BE2C (cell line): ENCODE data around the gene EFHD1.
"Not testable (repeated sequence)": the region's sequence is repeated elsewhere in the genome, so short reads cannot be mapped to it uniquely, and the experiment has no call there.

Source experiments
- DNase-seq: peaks from one replicate; pipeline ENCODE4 v3.0.0-alpha.2; 2020
- H3K27me3 ChIP-seq: fragments of 250-450 bp; sonication (Bioruptor Pico); 2 replicates; pipeline ENCODE4 v1.5.1; 2020; ENCODE audit warnings: mild to moderate bottlenecking
- H3K36me3 ChIP-seq: fragments of 250-450 bp; sonication (Bioruptor Pico); 2 replicates; pipeline ENCODE4 v1.5.1; 2020; ENCODE audit warnings: mild to moderate bottlenecking
- H3K4me1 ChIP-seq: fragments of 250-450 bp; sonication (Bioruptor Pico); 2 replicates; pipeline ENCODE4 v1.5.1; 2020
- H3K4me3 ChIP-seq: 2 replicates; pipeline ENCODE4 v1.5.1; 2011; ENCODE audit warnings: low read depth, low read length
- H3K9me3 ChIP-seq: fragments of 250-450 bp; sonication (Bioruptor Pico); 2 replicates; pipeline ENCODE4 v1.5.1; 2020
- CTCF ChIP-seq: IDR thresholded peaks from 2 replicates; pipeline ENCODE4 v1.5.1; 2012; ENCODE audit warnings: mild to moderate bottlenecking, low read depth, low read length

EFHD1 gene

GRCh38 chr2:232632904-232633412 lies 446 bp upstream of the EFHD1 start:
- H3K9me3 ChIP-seq: no peaks in the 10 kb centered on the region
- no peaks in the 10 kb centered on the region for H3K4me1 ChIP-seq
- H3K27me3 ChIP-seq: peaks cover 37% of the 10 kb centered on the region
- peak overlapping the region; percentile 54 for H3K4me3 ChIP-seq
- DNase-seq: no peak
- no peaks in the 10 kb centered on the region for H3K36me3 ChIP-seq
- TF ChIP-seq CTCF: no peak

- no peaks in the 10 kb centered on the region for H3K4me1 ChIP-seq
- no peaks in the 10 kb centered on the region for H3K9me3 ChIP-seq
- H3K36me3 ChIP-seq: no peaks in the 10 kb centered on the region
- no peak for DNase-seq
- TF ChIP-seq CTCF: no peak
- no peak overlapping the region; the same call in 1 of the 2 replicates for H3K4me3 ChIP-seq
- peaks cover 40% of the 10 kb centered on the region for H3K27me3 ChIP-seq
Measured at GRCh38 chr2:232634206-232635150, 1.1 kb downstream of the EFHD1 start.

- H3K4me3 ChIP-seq, H3K9me3 ChIP-seq, H3K36me3 ChIP-seq, DNase-seq, H3K4me1 ChIP-seq: not testable (repeated sequence)
- peaks cover 40% of the 10 kb centered on the region for H3K27me3 ChIP-seq
Measured at GRCh38 chr2:232635376-232635775, 2.0 kb downstream of the EFHD1 start.

- Histone ChIP-seq H3K4me1 (no peaks in the 10 kb centered on the region), H3K27me3 (peaks cover 40% of the 10 kb centered on the region), H3K9me3 (no peaks in the 10 kb centered on the region), H3K36me3 (no peaks in the 10 kb centered on the region), H3K4me3 (no peak overlapping the region)
- DNase-seq: no peak
- TF ChIP-seq CTCF: no peak
Measured at GRCh38 chr2:232635820-232636219, 2.4 kb downstream of the EFHD1 start.

GRCh38 chr2:232636788-232637420 lies 3.5 kb downstream of the EFHD1 start:
- no peak overlapping the region for H3K4me3 ChIP-seq
- peaks cover 40% of the 10 kb centered on the region for H3K27me3 ChIP-seq
- TF ChIP-seq CTCF: no peak

GRCh38 chr2:232637866-232638583 lies 4.6 kb downstream of the EFHD1 start:
- TF ChIP-seq CTCF: no peak
- H3K4me3 ChIP-seq: no peak overlapping the region
- H3K27me3 ChIP-seq: peaks cover 29% of the 10 kb centered on the region
- H3K9me3 ChIP-seq: no peaks in the 10 kb centered on the region
- DNase-seq: no peak
- no peaks in the 10 kb centered on the region for H3K36me3 ChIP-seq
- no peaks in the 10 kb centered on the region for H3K4me1 ChIP-seq

More at GRCh38 chr2:232636788-232637420, 3.5 kb downstream of the EFHD1 start:
- Histone ChIP-seq H3K36me3 (no peaks in the 10 kb centered on the region), H3K4me1 (no peaks in the 10 kb centered on the region), H3K9me3 (no peaks in the 10 kb centered on the region)
- DNase-seq: no peak
